GM21381 (cell line): ENCODE results near the gene OIP5.
"Not testable (repeated sequence)": the region's sequence is repeated elsewhere in the genome, so short reads cannot be mapped to it uniquely, and the experiment has no call there.

ENCODE experiments used
- ATAC-seq: cut with Tn5 transposase; IDR thresholded peaks from one replicate; pipeline ENCODE4 v1.9.1; 2021; ENCODE audit warnings: mild to moderate bottlenecking, moderate library complexity; ENCODE audit not compliant: unreplicated experiment

OIP5 gene

DNA sequence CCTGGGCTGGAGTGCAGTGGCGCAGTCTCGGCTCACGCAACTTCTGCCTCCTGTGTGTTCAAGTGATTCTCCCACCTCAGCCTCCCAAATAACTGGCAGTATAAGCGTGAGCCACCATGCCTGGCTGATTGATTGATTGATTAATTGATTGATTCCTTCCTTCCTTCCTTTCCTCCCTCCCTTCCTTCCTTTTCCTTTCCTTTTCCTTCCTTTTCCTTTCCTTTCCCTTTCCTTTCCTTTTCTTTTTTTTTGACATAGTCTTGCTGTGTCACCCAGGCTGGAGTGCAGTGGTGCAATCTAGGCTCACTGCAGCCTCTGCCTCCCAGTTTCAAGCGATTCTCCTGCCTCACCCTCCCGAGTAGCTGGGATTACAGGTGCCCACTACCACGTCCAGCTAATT, 71.5 kb downstream of the OIP5 start:
- not testable (repeated sequence) for ATAC-seq

DNA sequence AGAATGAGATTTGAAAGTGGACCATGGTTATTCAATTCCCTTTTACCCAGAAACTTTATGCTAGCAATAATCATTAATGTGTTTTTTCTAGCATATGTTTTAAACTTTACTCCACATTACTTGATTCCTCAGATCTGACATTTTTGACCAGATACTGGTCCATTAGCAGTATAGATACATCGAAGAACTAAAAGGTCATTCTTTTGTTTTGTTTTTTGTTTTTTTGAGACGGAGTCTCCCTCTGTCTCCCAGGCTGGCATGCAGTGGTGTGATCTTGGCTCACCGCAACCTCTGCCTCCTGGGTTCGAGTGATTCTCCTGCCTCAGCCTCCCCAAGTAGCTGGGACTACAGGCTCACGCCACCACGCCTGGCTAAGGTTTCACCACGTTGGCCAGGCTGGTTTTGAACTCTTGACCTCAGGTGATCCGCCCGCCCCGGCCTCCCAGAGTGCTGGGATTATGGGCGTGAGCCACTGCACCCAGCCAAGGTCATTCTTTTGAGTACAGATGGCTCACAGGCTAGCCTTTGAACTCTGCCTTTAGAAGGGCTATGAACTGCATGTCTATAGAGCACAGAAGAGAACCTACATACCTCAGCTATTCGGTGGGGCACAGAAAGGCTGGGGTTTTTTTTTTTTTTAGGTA, 72.7 kb downstream of the OIP5 start:
- ATAC-seq, result no peak
